GM18498 (cell line): ENCODE measurements around the gene TMEM52.
A peak's percentile ranks its signal among the peaks of the same experiment; 100 is the strongest.

ENCODE experiments used
- ATAC-seq: cut with Tn5 transposase; IDR thresholded peaks from one replicate; pipeline ENCODE4 v1.9.1; 2021; ENCODE audit warnings: mild to moderate bottlenecking, moderate library complexity; ENCODE audit not compliant: unreplicated experiment

TMEM52 gene

DNA sequence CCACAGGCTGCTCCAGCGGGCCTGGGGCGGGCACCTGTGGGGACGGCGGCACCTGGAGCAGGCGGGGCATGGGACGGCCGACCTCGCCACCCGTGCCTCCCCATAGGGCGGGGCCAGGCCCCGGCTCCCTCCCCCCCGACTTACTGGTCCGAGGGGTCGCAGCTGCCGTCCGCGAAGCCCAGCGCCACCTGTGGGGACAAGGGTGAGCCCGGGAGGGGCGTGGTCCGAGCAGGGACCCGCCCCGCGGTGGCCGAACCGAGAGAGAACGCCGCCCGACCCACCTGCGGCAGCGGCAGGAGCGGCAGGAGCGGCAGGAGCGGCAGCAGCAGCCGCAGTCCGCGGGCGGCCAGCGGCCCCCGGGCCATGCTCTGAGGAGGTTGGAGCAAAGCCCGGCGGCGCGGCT, at the start of gene TMEM52:
Gene TMEM52, minus strand, starts transcription at position 379 of the 403 bp plus-strand sequence. Its CDS starts 14 bp downstream, at position 365.
- peak; percentile 26 for ATAC-seq

DNA sequence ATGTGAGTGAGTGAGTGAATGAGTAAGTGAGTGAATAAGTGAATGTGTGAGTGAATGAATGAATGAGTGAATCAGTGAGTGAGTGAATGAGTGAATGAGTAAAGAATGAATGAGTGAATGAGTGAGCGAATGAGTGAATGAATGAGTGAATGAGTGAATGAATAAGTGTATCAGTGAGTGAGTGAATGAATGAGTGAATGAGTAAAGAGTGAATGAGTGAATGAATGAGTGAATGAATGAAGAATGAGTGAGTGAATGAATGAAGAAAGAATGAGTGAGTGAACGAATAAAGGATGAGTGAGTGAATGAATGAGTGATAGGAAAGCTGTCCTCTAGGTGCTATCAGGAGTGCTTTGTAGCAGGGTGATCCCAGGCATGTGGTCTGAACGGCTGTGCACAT, 48.8 kb upstream of the TMEM52 start:
- ATAC-seq: no peak

DNA sequence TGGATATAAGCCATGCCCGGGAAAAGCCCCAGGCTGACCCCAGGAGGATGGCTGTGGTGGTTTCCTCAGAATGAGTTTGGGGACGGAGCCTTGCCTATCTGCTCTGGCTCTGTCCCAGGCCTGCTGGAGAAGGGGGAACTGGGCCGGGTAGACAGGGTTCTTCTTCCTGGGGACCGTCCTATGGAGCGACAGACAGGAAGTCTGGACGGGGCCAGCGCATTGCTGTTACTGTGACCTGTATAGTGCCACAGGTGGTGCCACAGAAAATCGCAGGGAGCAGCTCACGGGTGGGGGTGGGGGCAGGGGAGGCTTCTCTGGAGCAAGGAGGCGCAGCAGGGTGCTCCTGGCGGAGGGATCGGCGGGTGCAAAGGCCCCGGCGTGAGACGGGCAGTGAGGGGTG, 48.1 kb upstream of the TMEM52 start:
- ATAC-seq: no peak

DNA sequence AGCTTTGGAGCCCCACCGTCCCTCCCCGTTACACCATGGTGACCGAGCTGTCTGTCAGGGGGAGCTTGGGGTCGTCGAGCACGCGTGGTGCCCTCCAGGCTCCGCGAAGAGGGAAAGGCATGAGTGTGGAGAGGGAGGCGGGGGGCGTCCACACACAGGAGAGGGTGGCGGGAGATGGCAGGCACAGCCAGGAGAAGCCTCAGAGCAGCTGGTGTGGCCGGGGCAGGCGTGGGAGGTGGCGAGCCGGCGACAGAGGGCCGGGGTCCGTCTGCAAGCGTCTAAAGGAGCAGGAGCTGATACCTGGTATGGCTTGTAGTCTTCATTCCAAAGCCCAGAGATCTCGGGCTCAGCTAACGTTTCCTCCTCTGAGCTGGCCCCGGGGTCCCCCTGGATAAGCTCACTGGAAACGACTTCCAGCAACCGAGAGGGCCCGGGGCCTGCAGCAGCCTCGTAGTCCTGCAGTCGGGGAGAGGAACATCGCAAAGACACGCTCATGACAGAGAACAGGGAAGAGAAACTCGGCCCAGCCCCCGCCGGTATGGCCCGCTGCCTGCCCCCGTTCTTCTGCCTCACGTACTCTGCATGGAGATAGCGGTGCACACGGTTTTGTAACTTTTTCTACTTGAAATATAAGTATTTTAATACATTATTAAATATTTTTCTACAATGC, 47.1 kb upstream of the TMEM52 start:
- ATAC-seq: no peak

DNA sequence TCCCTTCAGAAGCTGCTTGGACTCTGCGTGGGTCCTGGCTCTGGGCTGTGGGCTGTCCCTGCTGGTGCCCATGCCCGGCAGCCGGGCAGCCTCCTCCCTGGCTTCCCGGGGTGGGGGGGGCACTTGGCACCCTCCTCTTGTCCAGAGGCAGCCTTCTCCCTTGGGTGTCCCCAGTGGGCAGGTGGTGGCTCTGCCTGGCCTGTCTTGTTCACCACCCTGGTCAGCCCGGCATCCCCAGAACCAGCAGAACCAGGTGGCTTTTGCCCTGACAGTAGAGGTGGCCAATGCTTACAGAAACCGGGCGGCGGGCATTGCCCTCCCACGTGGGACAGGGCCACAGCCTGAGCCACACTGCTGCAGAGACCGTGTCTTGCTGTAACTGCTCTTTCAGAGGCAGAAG, 46.5 kb upstream of the TMEM52 start:
- ATAC-seq: no peak

DNA sequence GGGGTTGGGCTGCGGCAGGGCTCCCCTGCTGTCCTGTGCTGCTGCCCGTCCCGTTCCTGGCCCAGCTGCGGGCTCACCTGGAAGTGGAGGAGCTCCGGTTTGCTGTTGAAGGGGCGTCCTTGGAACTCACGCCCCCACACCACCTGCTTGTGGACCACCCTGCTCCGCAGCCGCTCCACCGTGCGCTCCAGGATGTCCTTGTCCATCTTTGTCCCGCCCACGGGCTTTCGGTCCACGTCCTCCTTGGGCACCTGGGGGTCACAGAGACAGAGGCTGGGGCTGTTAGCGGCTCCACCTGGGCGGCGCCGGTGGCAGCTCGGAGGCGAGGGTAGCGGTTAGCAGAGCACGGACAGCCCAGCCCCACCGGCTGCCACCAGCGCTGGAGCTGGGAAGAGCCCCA, 45.7 kb upstream of the TMEM52 start:
- no peak for ATAC-seq

DNA sequence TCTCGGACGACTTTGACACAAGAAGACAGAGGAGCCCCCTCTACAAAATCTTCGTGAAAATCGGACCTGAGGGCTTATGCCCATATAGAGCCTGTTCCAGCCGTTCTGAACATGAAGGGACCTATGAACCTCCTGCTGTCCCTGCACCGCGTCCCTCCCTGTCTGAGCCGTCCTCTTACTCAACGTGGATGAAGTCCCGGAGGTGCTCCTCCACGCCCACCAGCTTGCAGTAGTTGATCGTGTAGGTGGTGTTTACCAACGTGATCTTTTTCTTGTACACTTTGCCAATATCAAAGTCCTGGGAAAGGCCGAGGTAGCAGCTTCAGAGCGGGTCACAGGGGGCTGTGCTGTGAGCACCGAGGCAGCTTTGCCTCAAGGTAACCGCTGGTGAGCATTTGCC, 44.5 kb upstream of the TMEM52 start:
- no peak for ATAC-seq

DNA sequence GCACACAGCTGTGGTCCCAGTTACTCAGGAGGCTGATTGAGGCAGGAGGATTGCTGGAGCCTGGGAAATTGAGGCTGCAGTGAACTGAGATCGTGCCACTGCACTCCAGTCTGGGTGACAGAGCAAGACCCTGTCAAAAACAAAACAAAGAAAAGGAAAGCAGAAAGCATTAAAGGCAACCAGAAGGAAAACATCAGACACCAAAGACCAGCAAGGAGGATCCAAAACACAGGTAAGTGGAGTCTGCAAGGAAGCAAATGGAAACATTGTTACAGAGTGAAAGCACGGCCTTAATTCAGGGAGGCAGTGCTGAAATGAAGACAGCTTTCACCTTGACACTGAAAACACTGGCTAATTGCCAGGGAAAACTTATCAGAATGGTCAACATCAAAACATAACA, 43.7 kb upstream of the TMEM52 start:
- no peak for ATAC-seq

DNA sequence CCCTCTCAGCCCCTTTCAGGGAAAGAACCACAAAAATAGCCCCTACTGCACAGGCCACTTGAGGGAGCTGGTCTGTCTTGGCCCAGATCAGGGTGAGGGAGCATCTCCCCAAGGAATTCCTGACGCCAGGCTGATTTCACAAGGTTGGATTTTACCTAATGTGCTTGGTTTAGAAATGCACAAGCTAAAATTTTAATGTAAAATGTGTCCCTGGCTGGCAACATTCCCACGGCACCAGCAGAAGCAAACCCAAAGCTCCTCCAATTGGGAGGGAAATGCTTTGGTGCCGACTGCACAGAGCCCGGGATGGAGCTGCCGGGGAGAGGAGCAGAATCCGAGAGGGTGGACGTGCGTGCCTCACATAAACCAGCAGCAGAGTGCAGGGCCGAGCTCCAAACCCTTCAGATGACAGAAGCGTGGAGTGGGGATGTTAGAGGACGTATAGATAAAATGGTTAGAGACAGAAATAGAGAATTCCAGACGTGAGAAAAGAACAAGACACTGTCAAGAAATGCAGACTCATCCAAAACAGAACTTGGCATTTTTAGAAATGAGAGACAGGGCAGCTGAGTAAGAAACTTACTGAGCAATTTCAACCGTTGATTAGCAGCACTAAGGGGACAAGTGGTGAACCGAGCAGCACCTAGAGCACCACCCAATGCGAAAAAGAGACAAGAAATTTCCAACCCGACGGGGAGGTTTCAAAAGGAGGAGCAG, 41.6 kb upstream of the TMEM52 start:
- no peak for ATAC-seq

DNA sequence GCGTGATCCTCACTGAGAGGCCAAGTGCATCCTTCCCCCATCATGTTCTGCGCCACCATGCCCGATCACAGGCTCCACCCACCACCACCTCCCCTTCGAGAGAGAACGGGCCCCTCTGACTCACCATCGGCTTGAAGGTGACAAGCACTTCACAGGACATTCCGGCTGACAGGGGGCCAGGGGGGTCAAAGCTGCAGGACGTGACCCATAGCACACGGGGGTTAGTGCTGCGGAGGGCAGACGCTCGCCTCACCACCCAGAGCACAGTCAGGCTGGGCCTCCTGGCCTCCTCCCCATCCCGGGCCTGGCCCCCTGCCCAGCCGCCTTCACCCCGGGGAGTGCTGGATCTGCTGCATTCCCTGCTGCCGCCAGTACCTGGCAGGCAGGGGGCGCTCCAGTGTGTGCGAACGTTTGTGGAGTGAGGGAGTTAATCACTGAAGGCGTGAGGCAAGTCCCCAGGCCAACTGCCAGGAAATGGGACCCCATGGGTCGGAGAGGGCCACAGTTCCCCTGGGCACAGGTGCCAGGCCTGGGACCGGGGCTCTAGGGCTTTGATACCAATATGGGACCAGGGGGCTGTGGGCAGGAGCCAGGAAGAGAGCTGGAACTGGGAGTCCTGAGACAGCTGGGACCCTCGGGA, 40.9 kb upstream of the TMEM52 start:
- no peak for ATAC-seq

DNA sequence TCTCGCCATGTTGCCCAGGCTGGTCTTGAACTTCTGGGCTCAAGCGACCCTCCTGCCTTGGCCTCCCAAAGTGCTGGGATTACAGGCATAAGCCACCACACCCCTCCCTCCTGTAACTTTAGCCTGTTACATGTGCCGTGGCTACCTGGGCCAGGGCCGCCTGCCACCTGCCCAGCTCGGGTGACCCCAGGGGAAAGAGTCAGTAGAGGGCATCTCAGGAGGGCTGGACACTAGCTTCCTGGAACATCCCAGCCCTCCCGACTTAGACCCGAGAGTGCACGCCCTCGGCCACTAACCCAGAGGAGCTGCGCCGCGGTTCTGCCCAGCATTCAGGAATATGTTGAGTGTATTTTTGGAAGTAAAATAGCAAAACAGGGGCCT, 40.4 kb upstream of the TMEM52 start:
- ATAC-seq: no peak

DNA sequence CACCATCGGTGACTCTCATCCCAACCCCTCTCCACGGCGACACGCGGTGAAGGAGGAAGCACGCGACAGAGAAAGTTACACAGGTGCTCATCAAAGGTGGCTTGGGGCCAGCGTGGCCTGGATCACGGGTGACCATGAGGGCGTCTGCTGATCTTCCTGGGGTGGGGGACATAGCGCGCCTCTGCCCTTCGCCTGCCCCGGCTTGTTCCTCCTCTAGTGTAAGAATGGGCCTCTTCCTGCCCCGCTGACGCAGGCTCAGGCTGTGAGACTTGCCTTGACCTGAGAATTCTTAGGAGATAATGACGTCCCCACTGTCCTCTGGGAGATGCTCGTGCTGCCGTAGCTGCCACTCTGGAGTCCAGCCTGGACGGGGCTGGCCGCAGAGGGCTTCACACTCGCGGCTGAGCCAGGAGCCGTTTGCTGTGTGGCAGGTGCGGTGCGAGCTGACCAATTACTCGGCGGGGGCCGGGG, 39.0 kb upstream of the TMEM52 start:
- ATAC-seq: no peak

DNA sequence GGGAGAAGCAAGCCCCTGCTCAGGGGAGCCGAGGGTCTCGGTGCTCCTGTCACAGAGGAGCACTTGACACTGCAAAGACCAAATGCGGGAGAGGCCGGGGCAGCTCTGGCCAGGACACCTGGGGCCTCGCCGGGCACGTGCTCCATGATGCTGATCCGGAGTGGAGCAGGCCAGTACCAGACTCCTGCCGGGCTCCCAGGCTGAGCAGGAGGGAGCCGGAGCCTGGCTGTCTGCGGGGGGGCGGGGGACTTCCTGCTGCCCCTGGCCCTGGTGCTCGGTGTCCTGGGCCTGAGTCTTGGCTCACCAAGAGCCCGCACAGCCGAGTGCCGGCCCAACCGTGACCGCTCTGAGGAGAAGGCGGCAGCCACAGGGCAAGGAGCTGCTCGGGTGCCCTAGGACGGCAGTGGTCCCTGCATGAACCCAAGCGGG, 38.5 kb upstream of the TMEM52 start:
- no peak for ATAC-seq

DNA sequence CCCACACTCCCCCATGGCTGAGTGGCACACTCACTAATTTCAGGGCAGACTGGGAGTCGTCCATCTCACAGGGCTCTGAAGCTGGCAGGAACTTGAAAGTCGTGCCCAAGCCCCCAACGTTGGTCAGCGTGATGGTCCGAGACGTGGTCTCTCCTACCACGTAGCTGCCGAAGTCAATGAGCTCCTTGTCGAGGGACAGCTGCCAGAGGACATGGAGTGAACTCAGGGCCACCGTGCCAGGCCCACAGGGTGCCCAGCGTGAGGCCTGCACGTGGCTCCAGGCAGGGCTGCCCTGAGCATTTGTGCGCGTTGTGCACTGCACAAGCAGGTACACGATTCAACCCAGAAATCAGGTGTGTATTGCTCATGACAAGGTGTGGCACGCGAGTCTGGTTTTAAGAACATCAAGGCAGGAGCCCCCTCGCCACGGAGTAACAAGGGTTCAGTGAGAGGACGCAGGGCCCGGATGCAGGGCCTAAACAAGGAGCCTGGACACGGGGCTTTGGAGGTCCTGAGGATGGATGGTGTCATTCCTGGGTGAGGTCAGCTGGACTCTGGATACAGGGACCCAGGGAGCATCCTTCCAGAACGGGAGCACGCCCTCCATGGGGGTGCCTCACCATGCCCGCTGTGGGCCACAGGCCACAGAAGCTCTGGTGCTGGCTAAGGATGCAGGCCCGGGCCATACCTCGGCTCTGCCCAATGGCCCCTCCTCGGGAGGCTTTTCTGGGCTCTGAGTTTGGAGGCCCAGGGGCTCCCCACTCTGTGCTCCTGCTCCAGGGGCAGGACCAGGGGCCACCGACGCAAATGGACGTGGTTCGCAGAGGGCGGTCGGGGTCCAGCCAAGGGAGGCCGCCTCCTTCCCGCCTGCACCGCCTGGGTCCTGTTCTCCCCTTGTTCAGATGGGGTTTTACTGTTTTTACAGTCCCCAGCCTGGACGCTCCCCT, 37.8 kb upstream of the TMEM52 start:
- no peak for ATAC-seq

DNA sequence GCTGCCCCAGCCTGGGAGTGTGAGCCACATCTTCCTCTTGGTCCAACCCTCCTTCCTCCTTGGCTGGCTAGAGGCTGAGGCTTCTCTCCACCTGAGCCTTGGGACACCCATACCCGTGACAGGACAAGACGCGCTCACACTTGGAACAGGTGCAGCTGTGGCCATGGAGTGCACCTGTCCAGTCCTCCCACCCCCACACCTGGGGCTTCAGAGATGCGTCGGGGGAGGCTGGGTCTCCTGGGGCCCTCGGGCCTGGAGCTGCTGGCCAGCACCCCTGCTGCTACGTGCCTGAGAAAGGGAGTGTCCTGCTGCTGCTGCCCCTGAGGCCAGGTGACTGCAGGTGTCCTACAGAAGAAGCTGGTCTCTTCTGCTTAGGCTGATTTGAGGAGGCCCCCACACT, 37.0 kb upstream of the TMEM52 start:
- no peak for ATAC-seq

DNA sequence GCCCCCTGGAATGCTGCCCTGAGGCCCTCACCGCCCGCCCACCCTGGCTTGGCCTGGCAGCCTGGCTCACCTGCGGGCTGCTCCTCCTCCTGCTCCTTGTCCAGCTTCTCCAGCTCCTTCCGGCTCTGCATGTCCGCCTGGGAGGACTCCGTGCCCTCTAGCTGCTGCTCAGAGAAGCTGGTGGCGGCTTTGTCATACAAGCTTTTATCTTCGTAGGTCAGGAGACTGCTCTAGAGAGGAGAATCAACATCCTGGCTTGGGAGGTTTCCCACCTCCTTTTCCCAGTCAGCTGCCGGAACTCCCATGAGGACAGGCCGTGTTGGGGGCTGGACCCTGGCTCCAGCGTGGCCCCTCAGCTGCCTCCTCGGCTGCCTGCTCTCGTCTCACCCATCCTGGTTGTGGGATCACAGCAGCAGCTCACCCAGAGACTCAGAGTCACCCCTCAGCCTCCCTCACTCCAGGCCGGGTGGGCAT, 36.6 kb upstream of the TMEM52 start:
- no peak for ATAC-seq

DNA sequence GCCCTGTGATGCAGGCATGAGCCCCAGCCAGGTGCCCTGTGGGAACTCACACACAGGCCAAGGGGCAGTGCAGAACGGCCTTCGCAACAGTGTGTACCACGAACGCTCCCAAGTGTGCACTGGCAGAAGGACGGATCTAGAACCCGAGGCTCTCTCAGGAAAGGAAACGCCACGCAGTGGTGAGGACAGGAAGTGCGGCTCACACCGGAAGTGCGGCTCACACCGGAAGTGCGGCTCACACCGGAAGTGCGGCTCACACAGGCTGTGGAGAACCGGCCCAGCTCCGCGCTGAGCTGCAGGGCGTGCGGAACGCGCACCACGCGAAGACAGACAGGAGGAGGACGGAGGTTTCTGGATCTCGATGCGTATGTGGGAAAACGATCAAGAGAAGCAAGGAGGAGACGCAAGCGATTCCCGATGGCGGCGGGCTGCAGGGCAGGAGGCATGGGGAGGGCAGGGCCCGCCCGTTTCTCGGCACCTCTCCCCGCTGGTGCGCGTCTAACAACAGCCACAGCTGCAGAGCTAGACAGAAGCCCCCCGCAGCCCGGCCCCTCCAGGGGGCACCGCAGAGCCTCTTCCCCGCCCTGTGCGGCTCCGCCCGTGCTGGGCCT, 35.9 kb upstream of the TMEM52 start:
- ATAC-seq: no peak

DNA sequence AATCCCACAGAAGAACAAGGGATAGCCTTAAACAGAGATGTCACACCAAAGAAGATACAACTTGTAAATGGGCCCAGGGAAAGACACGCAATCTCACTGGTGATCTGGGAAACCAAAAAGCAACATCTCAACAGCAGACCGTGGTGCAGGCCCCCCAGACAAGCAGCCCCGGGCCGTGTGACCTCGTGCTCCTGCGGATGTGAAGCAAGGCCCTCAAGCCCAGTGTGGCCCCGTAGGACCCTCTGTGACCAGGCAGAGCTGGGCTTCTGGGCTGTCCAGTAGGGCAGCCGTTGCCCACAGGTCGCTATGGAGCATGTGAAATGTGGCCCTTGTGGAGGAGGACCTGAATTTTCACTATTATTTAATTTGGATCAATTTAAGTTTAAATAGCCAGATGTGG, 34.9 kb upstream of the TMEM52 start:
- no peak for ATAC-seq

DNA sequence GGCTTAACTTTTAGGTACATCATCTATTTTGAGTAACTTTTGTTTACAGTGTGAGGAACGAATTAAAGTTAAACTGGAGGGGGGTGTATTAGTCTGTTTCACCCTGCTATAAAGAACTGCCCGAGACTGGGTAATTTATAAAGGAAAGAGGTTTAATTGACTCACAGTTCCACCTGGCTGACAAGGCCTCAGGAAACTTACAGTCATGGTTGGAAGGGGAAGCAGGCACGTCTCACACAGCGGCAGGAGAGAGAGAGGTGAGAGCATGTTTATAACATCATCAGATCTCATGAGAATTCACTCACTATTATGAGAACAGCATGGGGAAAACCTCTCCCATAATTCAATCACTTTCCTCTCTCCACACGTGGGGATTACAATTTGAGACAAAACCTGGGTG, 31.9 kb upstream of the TMEM52 start:
- ATAC-seq: no peak

DNA sequence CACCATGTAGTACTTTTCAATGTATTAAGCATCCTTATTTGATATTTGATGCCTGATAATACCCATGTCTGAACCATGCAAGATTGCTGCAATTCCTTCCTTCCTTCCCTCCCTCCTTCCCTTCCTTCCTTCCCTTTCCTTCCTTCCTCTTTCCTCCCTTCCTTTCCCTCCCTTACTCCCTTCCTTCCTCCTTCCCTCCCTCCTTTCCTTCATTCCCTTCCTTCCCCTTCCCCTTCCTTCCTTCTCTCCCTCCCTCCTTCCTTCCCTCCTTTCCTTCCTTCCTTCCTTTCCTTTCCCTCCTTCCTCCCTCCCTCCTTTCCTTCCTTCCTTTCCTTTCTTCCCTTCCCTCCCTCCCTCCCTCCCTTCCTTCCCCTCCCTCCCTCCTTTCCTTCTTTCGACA, 29.7 kb upstream of the TMEM52 start:
- ATAC-seq: no peak
